Suppressor macrophage treated with lipopolysaccharide for 4 hours (primary cell): ENCODE measurements around the gene MORN1.
A peak's percentile ranks its signal among the peaks of the same experiment; 100 is the strongest.

Experiments
- DNase-seq: peaks from one replicate; pipeline ENCODE4 v3.0.0-alpha.2; 2020

MORN1 gene

GRCh38 chr1:2384941-2385481 lies 6.3 kb downstream of the MORN1 start:
- DNase-seq, result no peak

DNA sequence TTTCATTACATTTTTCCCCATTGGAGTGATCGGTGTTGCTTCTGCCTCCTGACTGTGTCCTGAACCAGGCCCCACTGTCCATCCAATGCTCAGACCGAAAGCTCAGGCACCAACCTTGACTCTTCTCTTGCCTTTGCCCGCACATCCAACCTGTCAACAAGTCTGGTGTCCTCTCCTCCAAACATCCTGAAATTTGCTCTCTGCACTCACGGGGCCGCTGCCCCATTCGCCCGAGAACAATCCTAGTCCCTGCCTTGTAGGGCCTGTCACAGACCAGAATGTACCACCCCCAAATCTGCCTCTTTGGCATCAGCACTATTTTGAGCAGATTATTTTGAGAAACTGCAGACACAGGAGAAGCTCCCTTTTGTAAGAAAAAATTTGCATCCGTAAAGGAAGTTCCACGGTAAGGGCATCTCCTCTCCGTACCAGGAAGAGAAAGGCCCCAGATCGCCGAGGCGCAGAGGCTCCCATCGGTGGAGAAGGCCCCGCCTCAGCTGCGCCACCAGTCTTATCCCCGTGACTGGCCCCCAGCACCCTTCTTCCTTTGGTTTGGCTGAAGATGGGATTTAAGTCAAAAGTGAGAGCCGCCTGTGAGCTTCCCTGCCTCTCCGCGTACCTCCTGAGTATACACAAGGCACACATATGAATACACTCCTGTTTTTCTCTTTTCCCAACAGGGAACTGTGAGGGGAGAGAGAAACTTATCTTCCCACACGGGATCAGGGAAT lies 7.1 kb downstream of the MORN1 start:
- DNase-seq, result no peak

DNA sequence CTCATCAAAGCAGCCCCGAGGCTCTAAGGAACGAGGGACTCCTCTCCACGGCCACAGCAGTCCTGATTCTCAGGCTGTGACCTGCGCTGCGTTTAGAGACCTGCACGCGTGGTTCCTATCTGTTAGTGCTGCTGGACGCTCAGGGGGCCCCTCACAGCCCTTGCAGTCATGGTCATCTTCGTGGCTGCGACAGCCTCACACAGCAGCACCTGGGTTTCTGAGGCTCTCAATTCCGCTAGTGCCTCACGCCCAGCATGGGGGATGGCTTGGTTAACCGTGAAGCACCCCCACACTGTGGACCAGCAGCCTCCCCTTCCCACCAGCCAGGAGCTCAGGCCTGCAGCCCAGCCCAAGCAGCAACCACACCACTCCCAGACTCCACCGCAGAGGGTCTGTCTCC lies 7.8 kb downstream of the MORN1 start:
- DNase-seq, result no peak

GRCh38 chr1:2382621-2383361 lies 8.6 kb downstream of the MORN1 start:
- DNase-seq, result peak; percentile 21

GRCh38 chr1:2381741-2382620 lies 9.4 kb downstream of the MORN1 start:
- DNase-seq, result peak; percentile 81

DNA sequence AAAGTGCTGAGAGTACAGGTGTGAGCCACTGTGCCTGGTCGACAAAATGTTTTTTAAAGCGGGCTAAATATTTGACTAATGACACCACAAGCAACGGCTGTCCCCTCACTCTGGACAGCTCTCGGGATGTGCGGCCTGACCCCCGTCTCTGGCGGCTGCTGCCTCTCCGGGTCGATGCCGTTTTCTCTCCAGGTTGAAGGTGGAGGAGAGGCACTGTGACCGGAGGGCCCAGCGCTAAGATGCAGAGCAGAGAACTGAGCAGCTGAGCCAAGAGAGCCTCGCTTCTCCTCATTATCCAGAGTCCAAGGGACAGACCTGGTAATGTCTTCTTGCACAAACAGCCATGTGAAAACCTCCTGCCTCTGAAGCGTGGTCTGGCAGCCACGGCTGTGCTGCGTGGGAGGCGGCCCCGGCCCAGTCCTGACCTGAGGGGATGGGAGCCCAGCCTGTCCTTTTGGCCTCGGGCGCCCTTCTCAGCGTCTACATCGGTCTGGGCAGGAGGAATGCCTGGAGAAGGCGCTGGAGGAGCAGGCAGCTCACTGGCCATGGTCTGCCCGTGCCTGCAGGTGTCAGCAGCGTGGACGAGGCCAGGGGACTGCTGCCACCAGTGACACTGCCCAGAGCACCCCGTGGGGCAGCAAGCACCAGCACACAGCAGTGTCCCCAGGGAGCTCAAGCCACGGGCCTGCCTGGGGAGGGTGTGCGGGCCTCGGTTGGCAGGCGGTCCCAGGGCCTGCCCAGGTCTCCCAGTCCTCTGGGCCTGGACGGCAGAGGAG lies 10.3 kb downstream of the MORN1 start:
- no peak for DNase-seq

GRCh38 chr1:2379733-2380404 lies 11.5 kb downstream of the MORN1 start:
- no peak for DNase-seq

GRCh38 chr1:2378956-2379732 lies 12.2 kb downstream of the MORN1 start:
- DNase-seq, result no peak

DNA sequence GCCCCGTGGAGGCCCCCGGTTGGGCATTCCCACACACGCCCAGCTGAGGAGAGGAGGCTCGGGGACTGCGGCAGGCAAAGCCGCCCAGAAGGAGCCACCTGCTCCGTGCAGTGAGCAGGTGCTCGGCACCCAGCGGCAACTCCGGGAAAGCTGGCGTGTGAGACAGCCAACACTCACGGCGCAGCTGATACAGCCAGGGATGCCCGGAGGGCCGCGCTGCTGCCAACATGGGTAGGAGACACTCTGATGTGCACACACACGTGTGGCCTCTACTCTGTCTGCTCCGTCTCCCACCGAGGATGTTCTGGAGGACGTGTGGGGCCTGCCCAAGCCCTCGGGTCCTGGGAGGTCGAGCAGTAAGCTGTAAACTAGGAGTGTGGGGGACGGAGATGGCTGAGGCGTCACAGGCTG lies 12.9 kb downstream of the MORN1 start:
- DNase-seq, result no peak

GRCh38 chr1:2377751-2378440 lies 13.5 kb downstream of the MORN1 start:
- DNase-seq, result no peak

DNA sequence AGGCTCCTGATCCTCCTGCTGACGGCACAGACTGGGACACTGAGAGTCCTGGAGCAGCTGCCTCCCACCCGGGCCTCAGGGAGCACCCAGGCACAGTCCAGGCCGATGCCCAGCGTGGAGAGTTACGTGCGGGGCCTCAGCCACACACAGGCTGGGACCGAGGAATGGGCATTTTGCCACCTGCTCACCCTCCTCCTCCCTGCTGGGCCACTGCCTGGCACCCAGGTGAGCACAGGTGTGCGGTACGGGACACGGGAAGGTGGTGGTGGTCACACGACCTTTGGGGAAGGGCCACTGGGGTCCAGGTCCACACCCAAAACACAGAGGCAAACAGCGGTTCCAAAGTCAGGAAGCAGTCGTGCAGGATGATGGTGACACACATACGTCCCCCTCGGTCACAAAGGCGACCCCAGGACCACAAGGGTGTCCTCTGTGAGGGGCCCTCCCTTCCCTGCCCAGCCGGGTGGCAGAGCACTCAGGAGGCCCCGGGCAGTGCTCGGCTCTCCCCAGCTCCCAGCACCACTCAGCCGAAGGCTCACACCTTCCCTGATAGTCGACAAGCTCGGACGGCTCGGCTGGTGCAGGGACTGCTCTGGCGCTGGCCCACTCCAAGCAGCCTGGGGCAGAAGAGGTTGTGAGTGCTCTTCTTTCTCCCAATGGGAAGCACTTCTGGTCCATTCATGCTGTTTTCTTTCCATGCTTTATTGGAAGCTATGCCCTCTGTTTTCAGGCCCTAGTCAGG lies 14.3 kb downstream of the MORN1 start:
- no peak for DNase-seq

DNA sequence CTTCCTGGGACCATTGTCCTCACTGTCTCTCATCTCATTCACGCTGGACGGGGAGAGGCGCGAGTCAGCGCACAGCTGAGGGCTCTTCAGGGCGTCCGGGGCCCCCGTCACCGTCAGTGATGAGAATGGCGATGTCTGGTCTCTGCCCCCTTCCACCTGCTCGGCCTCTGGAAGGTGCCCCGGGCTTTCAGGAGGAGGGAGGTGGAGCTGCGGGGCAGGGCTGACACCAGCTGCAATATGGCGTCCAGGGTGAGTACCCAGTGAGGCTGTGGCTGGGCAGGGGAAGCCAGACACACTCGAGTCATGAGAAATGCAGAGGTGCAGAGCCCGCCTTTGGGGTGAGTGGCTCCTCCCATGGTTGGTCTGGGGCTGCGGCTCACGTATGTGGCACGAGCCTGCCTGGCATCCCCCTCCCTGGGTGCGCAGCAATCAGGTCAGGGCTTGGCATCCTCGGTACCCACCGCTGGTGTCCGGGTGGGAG lies 15.1 kb downstream of the MORN1 start:
- no peak for DNase-seq

DNA sequence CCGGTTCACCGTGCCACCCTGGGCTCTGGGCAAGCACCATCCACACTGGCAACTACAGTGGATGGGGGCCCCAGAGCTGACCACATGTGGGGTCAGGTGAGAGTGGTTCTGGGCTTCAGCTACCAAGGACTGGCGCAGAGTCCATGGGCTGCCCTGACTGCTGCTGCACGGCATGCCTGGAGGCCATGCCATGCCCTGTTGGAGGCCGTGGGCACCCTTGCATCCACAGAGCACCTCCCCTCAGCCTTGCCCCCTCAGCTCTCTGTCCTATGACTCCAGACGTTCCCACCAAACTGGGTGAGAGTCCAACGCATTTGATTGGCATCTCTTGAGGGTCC lies 15.5 kb downstream of the MORN1 start:
- DNase-seq, result no peak

GRCh38 chr1:2375246-2375922 lies 16.0 kb downstream of the MORN1 start:
- no peak for DNase-seq

GRCh38 chr1:2374252-2375155 lies 16.9 kb downstream of the MORN1 start:
- DNase-seq, result no peak

DNA sequence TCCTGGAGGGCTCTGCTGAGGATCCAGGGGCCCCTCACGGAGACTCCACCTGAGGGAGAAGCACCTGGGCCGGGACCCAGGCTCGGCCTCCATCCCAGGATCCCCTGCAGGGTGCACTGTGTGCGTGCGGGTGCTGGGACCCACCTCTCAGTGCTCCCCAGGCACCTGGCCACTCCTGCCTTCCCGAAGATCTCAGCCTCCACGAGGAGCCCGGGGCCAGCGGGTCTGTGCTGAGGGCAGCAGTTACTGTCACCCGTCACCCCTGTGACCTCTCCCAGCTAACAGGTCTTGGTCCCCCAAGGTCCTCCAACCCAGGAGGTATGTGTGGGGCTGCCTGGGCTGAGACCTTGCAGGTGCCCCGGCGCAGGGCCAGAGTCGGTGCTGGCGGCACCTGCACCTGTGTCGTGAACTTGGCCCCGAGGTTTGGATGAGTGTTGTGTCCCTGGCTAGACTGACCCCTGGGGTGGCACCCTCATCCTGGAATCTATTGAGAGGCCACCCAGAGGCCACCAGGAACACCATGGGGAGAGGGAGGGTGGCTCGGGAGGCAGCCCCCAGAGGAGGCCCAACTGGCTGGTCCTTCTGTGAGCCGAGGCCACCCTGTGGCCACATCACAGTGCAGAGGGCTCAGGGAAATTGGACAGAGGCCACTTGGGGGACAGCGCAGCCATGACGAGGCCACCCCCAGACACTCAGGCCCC lies 17.7 kb downstream of the MORN1 start:
- DNase-seq, result no peak
